WTC11 (cell line): ENCODE measurements around the gene COA5. TPM values are rescaled to one million over a fixed set of nuclear protein-coding genes. Genes with fewer than 3 reads are reported as not detected.

Source experiments
- ATAC-seq: fragments of 200-7000 bp; cut with Tn5 transposase; 2 replicates; pipeline ENCODE4 v1.10.0; 2021; ENCODE audit warnings: mild to moderate bottlenecking, moderate library complexity
- CTCF ChIA-PET: fragments of 300-600 bp; sonication (Branson Sonifier 250); formaldehyde crosslinking; loops from one replicate; lab custom pipeline; 2021; ENCODE audit warnings: antibody characterized with exemption; lab: Charles Lee
- POLR2A ChIA-PET: fragments of 350-600 bp; sonication (Branson Sonifier 250); formaldehyde crosslinking; loops from one replicate; lab custom pipeline; 2021; ENCODE audit warnings: antibody characterized with exemption; lab: Charles Lee
- DNase-seq: peaks from one replicate; pipeline ENCODE4 v3.0.0; 2021; ENCODE audit warnings: low spot score
- H3K27ac Mint-ChIP-seq: 2 replicates; pipeline ENCODE4 v1.8.0; 2021; ENCODE audit warnings: mixed read lengths
- H3K27me3 Mint-ChIP-seq: 2 replicates; pipeline ENCODE4 v1.8.0; 2021; ENCODE audit warnings: low read depth, mild to moderate bottlenecking, moderate library complexity, mixed read lengths
- H3K36me3 Mint-ChIP-seq: 2 replicates; pipeline ENCODE4 v1.8.0; 2021; ENCODE audit warnings: mixed read lengths
- H3K4me1 Mint-ChIP-seq: 2 replicates; pipeline ENCODE4 v1.8.0; 2022; ENCODE audit warnings: mixed read lengths
- H3K4me3 Mint-ChIP-seq: 2 replicates; pipeline ENCODE4 v1.8.0; 2021; ENCODE audit warnings: mild to moderate bottlenecking, moderate library complexity, mixed read lengths
- H3K9me3 Mint-ChIP-seq: 2 replicates; pipeline ENCODE4 v1.8.0; 2021; ENCODE audit warnings: mixed read lengths
- CREB1 ChIP-seq: sonication (generic); formaldehyde crosslinking; IDR thresholded peaks from 2 replicates; pipeline ENCODE4 v1.8.0; 2023; ENCODE audit warnings: mild to moderate bottlenecking, missing genetic modification reagents
- FOXJ3 ChIP-seq: sonication (generic); formaldehyde crosslinking; IDR thresholded peaks from 2 replicates; pipeline ENCODE4 v1.9.0; 2021; ENCODE audit warnings: missing genetic modification reagents, mild to moderate bottlenecking, borderline replicate concordance
- GABPB1 ChIP-seq: sonication (generic); formaldehyde crosslinking; IDR thresholded peaks from 2 replicates; pipeline ENCODE4 v1.8.1; 2023; ENCODE audit warnings: mild to moderate bottlenecking, missing genetic modification reagents
- GTF2I ChIP-seq: fragments of 250-450 bp; sonication (Bioruptor Pico); conservative IDR thresholded peaks from 2 replicates; pipeline ENCODE4 v1.4.0; 2021; ENCODE audit warnings: mild to moderate bottlenecking
- JAZF1 ChIP-seq: fragments of 250-450 bp; sonication (Bioruptor Pico); IDR thresholded peaks from 2 replicates; pipeline ENCODE4 v1.9.0; 2021; ENCODE audit warnings: moderate library complexity, mild to moderate bottlenecking, inconsistent platforms
- JUN ChIP-seq: sonication (generic); formaldehyde crosslinking; IDR thresholded peaks from 2 replicates; pipeline ENCODE4 v1.8.0; 2023; ENCODE audit warnings: mild to moderate bottlenecking, missing genetic modification reagents
- KAT7 ChIP-seq: sonication (generic); formaldehyde crosslinking; IDR thresholded peaks from 2 replicates; pipeline ENCODE4 v1.8.1; 2023; ENCODE audit warnings: missing genetic modification reagents, mild to moderate bottlenecking, borderline replicate concordance
- NR1H2 ChIP-seq: sonication (generic); formaldehyde crosslinking; IDR thresholded peaks from 2 replicates; pipeline ENCODE4 v1.9.0; 2021; ENCODE audit warnings: mild to moderate bottlenecking, moderate library complexity, missing genetic modification reagents
- NR3C1 ChIP-seq: sonication (generic); formaldehyde crosslinking; conservative IDR thresholded peaks from 2 replicates; pipeline ENCODE4 v1.8.1; 2023; ENCODE audit warnings: low read depth, mild to moderate bottlenecking, missing genetic modification reagents
- OVOL2 ChIP-seq: fragments of 250-450 bp; sonication (Bioruptor Pico); IDR thresholded peaks from 2 replicates; pipeline ENCODE4 v1.9.0; 2021; ENCODE audit warnings: mild to moderate bottlenecking, borderline replicate concordance
- RORB ChIP-seq: fragments of 250-450 bp; sonication (Bioruptor Pico); IDR thresholded peaks from 2 replicates; pipeline ENCODE4 v1.9.0; 2021; ENCODE audit warnings: mild to moderate bottlenecking
- ZNF138 ChIP-seq: sonication (generic); formaldehyde crosslinking; conservative IDR thresholded peaks from 2 replicates; pipeline ENCODE4 v1.8.1; 2022; ENCODE audit warnings: mild to moderate bottlenecking, moderate library complexity, missing genetic modification reagents
- ZNF263 ChIP-seq: sonication (generic); formaldehyde crosslinking; IDR thresholded peaks from 2 replicates; pipeline ENCODE4 v1.8.1; 2022; ENCODE audit warnings: low read depth, mild to moderate bottlenecking, moderate library complexity, missing genetic modification reagents
- ZNF317 ChIP-seq: sonication (generic); formaldehyde crosslinking; IDR thresholded peaks from 2 replicates; pipeline ENCODE4 v1.8.1; 2023; ENCODE audit warnings: low read depth, mild to moderate bottlenecking, moderate library complexity, missing genetic modification reagents, borderline replicate concordance
- ZNF423 ChIP-seq: fragments of 250-450 bp; sonication (Bioruptor Pico); IDR thresholded peaks from 2 replicates; pipeline ENCODE4 v2.1.2; 2022; ENCODE audit warnings: mild to moderate bottlenecking, moderate library complexity
- ZNF671 ChIP-seq: fragments of 250-450 bp; sonication (Bioruptor Pico); IDR thresholded peaks from 2 replicates; pipeline ENCODE4 v1.8.0; 2021; ENCODE audit warnings: mild to moderate bottlenecking
- total RNA-seq: library from RNA; stranded (reverse); gene quantifications from 3 replicates; pipeline ENCODE4 v1.2.3, GENCODE V29; 2021
- TF ChIP-seq, protein P1 (sequence below): fragments of 250-450 bp; sonication (Bioruptor Pico); IDR thresholded peaks from 2 replicates; pipeline ENCODE4 v1.9.0; 2021; ENCODE audit warnings: mild to moderate bottlenecking, borderline replicate concordance
- TF ChIP-seq, protein P2 (sequence below): fragments of 250-450 bp; sonication (Bioruptor Pico); IDR thresholded peaks from 2 replicates; pipeline ENCODE4 v1.9.0; 2021; ENCODE audit warnings: mild to moderate bottlenecking
- TF ChIP-seq, protein P3 (sequence below): sonication (generic); formaldehyde crosslinking; IDR thresholded peaks from 2 replicates; pipeline ENCODE4 v1.8.0; 2022; ENCODE audit warnings: mild to moderate bottlenecking, missing genetic modification reagents
- TF ChIP-seq, protein P4 (sequence below): fragments of 250-450 bp; sonication (Bioruptor Pico); IDR thresholded peaks from 2 replicates; pipeline ENCODE4 v1.8.0; 2021; ENCODE audit warnings: mild to moderate bottlenecking
- TF ChIP-seq, protein P5 (sequence below): sonication (generic); formaldehyde crosslinking; IDR thresholded peaks from 2 replicates; pipeline ENCODE4 v1.8.1; 2023; ENCODE audit warnings: mild to moderate bottlenecking, missing genetic modification reagents, moderate library complexity
- TF ChIP-seq, protein P6 (sequence below): sonication (generic); formaldehyde crosslinking; IDR thresholded peaks from 2 replicates; pipeline ENCODE4 v1.8.1; 2023; ENCODE audit warnings: mild to moderate bottlenecking, missing genetic modification reagents, moderate library complexity

Gene COA5
- total RNA-seq, 1 experiment from 2014 or later: 29.3 TPM

DNA sequence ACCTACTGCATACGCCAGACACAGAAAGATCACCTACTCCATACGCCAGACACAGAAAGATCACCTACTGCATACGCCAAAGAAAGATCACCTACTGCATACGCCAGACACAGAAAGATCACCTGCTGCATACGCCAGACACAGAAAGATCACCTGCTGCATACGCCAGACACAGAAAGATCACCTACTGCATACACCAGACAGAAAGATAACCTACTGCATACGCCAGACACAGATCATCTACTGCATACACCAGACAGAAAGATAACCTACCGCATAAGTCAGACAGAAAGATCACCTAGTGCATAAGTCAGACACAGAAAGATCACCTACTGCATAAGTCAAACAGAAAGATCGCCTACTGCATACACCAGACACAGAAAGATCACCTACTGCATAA, 25.8 kb downstream of the COA5 start:
- ATAC-seq (no peak), DNase-seq (no peak)
- Mint-ChIP-seq H3K4me1 (no peaks in the 10 kb centered on the region), H3K27ac (no peak overlapping the region), H3K4me3 (no peak overlapping the region), H3K9me3 (no peaks in the 10 kb centered on the region), H3K36me3 (peaks cover 13% of the 10 kb centered on the region; the same call in 1 of the 2 replicates), H3K27me3 (no peaks in the 10 kb centered on the region)
- ChIA-PET CTCF (no interaction called here), POLR2A (no interaction called here)
- no peak for TF ChIP-seq KAT7 (CRISPR knock-in tag)
- TF ChIP-seq, protein P1, sequence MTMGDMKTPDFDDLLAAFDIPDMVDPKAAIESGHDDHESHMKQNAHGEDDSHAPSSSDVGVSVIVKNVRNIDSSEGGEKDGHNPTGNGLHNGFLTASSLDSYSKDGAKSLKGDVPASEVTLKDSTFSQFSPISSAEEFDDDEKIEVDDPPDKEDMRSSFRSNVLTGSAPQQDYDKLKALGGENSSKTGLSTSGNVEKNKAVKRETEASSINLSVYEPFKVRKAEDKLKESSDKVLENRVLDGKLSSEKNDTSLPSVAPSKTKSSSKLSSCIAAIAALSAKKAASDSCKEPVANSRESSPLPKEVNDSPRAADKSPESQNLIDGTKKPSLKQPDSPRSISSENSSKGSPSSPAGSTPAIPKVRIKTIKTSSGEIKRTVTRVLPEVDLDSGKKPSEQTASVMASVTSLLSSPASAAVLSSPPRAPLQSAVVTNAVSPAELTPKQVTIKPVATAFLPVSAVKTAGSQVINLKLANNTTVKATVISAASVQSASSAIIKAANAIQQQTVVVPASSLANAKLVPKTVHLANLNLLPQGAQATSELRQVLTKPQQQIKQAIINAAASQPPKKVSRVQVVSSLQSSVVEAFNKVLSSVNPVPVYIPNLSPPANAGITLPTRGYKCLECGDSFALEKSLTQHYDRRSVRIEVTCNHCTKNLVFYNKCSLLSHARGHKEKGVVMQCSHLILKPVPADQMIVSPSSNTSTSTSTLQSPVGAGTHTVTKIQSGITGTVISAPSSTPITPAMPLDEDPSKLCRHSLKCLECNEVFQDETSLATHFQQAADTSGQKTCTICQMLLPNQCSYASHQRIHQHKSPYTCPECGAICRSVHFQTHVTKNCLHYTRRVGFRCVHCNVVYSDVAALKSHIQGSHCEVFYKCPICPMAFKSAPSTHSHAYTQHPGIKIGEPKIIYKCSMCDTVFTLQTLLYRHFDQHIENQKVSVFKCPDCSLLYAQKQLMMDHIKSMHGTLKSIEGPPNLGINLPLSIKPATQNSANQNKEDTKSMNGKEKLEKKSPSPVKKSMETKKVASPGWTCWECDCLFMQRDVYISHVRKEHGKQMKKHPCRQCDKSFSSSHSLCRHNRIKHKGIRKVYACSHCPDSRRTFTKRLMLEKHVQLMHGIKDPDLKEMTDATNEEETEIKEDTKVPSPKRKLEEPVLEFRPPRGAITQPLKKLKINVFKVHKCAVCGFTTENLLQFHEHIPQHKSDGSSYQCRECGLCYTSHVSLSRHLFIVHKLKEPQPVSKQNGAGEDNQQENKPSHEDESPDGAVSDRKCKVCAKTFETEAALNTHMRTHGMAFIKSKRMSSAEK (CRISPR knock-in tag): no peak
- no peak for TF ChIP-seq RORB
- no peak for TF ChIP-seq NR1H2
- no peak for TF ChIP-seq ZNF671 (CRISPR knock-in tag)
- TF ChIP-seq, protein P2, sequence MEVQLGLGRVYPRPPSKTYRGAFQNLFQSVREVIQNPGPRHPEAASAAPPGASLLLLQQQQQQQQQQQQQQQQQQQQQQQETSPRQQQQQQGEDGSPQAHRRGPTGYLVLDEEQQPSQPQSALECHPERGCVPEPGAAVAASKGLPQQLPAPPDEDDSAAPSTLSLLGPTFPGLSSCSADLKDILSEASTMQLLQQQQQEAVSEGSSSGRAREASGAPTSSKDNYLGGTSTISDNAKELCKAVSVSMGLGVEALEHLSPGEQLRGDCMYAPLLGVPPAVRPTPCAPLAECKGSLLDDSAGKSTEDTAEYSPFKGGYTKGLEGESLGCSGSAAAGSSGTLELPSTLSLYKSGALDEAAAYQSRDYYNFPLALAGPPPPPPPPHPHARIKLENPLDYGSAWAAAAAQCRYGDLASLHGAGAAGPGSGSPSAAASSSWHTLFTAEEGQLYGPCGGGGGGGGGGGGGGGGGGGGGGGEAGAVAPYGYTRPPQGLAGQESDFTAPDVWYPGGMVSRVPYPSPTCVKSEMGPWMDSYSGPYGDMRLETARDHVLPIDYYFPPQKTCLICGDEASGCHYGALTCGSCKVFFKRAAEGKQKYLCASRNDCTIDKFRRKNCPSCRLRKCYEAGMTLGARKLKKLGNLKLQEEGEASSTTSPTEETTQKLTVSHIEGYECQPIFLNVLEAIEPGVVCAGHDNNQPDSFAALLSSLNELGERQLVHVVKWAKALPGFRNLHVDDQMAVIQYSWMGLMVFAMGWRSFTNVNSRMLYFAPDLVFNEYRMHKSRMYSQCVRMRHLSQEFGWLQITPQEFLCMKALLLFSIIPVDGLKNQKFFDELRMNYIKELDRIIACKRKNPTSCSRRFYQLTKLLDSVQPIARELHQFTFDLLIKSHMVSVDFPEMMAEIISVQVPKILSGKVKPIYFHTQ: no peak
- TF ChIP-seq, protein P3, sequence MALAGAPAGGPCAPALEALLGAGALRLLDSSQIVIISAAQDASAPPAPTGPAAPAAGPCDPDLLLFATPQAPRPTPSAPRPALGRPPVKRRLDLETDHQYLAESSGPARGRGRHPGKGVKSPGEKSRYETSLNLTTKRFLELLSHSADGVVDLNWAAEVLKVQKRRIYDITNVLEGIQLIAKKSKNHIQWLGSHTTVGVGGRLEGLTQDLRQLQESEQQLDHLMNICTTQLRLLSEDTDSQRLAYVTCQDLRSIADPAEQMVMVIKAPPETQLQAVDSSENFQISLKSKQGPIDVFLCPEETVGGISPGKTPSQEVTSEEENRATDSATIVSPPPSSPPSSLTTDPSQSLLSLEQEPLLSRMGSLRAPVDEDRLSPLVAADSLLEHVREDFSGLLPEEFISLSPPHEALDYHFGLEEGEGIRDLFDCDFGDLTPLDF (CRISPR knock-in tag): no peak
- TF ChIP-seq ZNF263: no peak
- no peak for TF ChIP-seq FOXJ3
- TF ChIP-seq, protein P4, sequence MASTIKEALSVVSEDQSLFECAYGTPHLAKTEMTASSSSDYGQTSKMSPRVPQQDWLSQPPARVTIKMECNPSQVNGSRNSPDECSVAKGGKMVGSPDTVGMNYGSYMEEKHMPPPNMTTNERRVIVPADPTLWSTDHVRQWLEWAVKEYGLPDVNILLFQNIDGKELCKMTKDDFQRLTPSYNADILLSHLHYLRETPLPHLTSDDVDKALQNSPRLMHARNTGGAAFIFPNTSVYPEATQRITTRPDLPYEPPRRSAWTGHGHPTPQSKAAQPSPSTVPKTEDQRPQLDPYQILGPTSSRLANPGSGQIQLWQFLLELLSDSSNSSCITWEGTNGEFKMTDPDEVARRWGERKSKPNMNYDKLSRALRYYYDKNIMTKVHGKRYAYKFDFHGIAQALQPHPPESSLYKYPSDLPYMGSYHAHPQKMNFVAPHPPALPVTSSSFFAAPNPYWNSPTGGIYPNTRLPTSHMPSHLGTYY (CRISPR knock-in tag): no peak
- TF ChIP-seq, protein P5, sequence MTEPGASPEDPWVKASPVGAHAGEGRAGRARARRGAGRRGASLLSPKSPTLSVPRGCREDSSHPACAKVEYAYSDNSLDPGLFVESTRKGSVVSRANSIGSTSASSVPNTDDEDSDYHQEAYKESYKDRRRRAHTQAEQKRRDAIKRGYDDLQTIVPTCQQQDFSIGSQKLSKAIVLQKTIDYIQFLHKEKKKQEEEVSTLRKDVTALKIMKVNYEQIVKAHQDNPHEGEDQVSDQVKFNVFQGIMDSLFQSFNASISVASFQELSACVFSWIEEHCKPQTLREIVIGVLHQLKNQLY (CRISPR knock-in tag): no peak
- TF ChIP-seq ZNF423 (CRISPR knock-in tag): no peak

DNA sequence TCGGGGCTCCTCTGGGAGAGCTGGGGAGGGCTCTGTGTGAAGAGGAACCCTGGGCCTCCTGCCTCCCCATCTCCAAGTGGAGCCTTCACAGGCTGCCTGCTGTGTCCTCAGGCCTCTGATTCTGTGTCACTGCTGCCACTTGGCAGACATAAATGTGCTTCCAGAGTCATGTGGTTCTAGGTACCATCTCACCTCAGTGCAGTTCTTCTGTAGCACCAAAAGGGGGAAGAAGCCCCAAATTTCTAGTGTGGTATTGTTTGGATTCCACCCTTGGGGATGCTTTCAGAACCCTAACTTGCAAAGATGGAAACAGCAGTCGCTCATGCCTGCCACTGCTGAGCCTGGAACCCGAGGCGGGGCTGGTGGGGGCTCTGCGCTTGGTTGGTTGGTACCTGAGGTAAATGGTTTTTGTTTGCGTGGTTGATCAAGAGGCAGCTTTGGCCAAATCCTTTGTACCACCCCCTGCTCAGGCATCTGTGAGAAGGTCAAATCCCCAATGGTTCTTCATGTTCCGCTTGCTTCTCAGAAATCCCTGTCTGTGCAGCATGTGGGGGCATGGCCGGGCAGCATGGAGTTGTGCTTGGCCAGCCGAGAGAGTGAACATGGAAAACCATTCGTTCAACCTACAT, 27.5 kb downstream of the COA5 start:
- H3K27me3 Mint-ChIP-seq: no peaks in the 10 kb centered on the region
- H3K27ac Mint-ChIP-seq: no peak overlapping the region
- ATAC-seq (no peak; the same call in none of the 2 replicates), DNase-seq (no peak)
- CTCF ChIA-PET: no interaction called here
- POLR2A ChIA-PET: no interaction called here
- no peaks in the 10 kb centered on the region for H3K9me3 Mint-ChIP-seq
- no peak overlapping the region for H3K4me3 Mint-ChIP-seq
- H3K36me3 Mint-ChIP-seq: peaks cover 15% of the 10 kb centered on the region; the same call in 1 of the 2 replicates
- no peaks in the 10 kb centered on the region for H3K4me1 Mint-ChIP-seq
- TF ChIP-seq OVOL2 (CRISPR knock-in tag) (no peak), NR1H2 (no peak), ZNF317 (CRISPR knock-in tag) (no peak), JAZF1 (CRISPR knock-in tag) (no peak), JUN (CRISPR knock-in tag) (no peak), GABPB1 (CRISPR knock-in tag) (no peak), GTF2I (CRISPR knock-in tag) (no peak), ZNF138 (CRISPR knock-in tag) (no peak), CREB1 (no peak), NR3C1 (no peak)
- TF ChIP-seq, protein P6, sequence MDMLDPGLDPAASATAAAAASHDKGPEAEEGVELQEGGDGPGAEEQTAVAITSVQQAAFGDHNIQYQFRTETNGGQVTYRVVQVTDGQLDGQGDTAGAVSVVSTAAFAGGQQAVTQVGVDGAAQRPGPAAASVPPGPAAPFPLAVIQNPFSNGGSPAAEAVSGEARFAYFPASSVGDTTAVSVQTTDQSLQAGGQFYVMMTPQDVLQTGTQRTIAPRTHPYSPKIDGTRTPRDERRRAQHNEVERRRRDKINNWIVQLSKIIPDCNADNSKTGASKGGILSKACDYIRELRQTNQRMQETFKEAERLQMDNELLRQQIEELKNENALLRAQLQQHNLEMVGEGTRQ (CRISPR knock-in tag): no peak
